ENCODE data around the gene ANXA6. TPM values are rescaled to one million over a fixed set of nuclear protein-coding genes. Genes with fewer than 3 reads are reported as not detected.
"Not testable (repeated sequence)": the region's sequence is repeated elsewhere in the genome, so short reads cannot be mapped to it uniquely, and the experiment has no call there.

Gene ANXA6
- total RNA-seq (ENCODE audit: insufficient read depth, low replicate concordance) = 293 TPM

DNA sequence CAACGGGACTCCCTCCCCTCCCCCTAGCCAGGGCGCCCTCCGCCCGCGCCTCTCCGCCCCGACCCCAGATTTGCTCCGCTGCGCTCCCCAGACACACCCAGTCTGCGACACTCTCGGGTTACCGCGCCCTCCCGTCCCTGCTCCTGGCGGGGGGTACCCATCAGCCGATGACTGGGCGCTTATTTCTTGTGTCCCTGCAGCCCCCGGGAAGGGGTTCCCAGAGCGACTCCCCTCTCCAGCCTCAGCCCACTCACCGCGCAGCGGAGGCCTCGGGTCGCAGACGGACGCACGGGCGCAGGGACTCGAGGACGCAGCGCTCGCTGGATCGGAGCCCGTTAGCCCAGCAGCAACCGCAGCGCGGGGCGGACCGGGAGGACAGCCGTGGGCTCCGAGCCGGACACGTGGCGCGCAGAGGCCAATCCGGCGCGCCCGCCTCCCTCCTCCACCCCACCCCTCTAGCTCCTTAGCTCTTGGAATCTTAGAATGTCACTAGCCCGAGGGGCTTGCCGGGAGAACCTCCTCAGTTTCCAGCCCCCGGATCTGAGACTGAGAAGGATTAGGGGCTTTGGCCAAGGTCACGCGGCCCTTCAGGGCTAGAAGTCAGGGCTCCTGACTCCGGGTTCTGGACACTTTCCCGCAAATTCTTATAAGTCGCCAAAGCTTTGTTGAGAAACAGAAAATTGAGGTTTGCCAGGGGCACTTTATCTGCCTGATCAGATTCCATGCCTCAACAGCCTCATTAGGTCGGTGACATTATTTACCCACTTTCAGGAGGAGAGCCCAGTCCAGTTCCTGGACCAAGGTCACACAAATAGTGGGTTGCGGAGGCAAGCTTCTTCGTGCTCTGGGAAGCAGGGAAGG lies at the start of gene ANXA6:
TSS of gene ANXA6 (minus strand) at position 354 of the 861 bp plus-strand sequence. CDS start 9,878 bp downstream, outside the sequence.
- peak; percentile 90 for DNase-seq (ENCODE audit: low spot score)

- DNase-seq (ENCODE audit: low spot score) = no peak
These were observed 47.8 kb upstream of the ANXA6 start for GRCh38 chr5:151205411-151205810.

GRCh38 chr5:151204051-151204450 lies 46.5 kb upstream of the ANXA6 start:
- DNase-seq (ENCODE audit: low spot score) = no peak

- no peak for DNase-seq (ENCODE audit: low spot score)
These were observed 45.0 kb upstream of the ANXA6 start for GRCh38 chr5:151202381-151203139.

DNA sequence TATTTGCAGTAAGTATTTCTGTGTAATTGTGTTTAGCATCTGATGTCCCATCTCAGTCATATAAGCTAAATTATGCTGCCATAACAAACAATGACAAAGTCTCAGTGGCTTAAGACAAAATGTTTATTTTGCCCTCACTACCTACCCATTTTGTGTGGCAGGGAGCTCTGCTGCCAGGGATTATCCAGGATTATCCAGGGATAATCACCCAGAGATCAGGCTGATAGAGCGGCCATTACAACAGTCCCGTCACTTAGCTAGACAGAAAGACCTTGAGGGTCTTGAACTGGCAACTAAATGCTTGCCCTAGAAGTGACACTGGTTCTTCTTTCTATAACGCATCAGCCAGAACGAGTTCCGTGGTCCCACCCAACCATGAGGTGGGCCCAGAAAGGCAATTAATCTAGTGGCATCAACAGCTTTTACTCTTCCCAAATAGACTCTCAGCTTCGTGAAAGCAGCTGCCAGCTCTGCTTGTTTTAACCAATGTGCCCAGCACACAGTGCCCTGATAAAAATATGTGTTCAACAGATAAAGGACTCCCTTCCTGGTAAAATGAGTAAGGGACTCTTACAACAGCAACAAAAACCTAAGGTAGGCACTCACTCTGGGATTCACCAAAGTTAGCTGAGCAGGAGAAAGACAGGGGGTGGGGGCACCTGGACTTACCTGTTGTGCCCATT lies 43.5 kb upstream of the ANXA6 start:
- no peak for DNase-seq (ENCODE audit: low spot score)

GRCh38 chr5:151199581-151200185 lies 42.1 kb upstream of the ANXA6 start:
- DNase-seq (ENCODE audit: low spot score) = no peak

DNA sequence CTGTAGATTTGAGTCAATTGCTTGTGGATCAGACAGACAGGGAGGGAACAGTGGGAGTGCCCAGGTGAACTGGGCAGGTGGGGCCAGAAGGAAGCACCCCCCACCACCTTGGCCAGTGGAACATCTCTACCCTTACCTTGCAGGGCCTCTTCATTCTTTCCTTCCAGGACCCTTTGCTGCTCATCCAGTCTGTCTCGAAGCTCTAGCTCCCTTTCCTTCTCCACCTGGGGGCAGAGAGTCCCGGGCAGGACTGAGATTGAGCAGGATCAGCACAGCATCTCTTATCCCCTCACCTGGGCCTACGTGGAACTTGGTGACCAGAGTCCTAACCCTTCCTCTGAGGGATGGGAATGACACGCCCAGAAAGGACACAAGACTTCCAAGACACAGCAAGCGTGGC lies 41.3 kb upstream of the ANXA6 start:
- DNase-seq (ENCODE audit: low spot score) = no peak

- not testable (repeated sequence) for DNase-seq (ENCODE audit: low spot score)
These were observed 39.7 kb upstream of the ANXA6 start for GRCh38 chr5:151197291-151197600.

DNA sequence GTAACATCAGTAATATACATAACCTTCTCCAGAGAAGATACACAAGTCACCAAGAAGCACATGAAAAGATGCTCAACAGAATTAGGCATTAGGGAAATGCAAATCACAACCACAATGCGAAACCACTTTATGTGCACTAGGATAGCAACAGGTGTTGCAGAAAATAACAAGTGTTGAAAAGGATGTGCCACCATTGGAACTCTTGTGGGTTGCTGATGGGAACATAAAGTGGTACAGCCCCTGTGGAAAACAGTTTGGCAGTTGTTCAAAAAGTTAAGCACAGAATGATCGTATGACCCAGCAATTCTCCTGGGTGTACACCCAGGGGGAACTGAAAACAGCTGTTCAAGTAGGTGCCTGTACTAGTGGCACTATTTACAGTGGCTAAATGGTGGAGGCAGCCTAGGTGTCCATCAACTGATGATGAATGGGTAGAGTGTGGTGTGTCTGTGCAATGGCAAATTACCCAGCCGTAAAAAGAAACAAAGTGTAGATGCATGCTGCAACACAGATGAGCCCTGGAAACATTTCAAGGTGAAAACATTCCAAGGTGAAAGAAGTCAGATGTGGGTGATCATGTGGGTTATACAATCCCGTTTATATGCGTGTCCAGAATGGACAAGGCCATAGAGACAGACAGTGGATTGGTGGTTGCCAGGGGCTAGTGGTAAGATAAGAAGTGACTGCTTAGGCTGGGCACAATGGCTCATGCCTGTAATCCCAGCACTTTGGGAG lies 39.1 kb upstream of the ANXA6 start:
- no peak for DNase-seq (ENCODE audit: low spot score)

DNA sequence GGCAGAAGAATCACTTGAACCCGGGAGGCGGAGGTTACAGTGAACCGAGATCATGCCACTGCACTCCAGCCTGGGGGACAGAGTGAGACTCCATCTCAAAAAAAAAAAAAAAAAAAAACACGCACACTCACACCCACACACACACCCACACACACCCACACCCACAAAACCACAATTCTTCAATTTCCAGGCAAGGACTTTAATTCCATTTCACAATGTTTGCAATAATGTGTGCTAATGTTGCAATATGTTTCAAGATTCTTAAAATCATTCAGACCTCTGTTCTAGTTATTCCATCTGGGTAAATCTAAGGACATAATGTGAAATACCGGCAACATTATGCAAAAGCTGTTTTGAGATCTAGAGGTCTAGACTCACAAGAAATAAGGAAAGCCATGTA lies 38.0 kb upstream of the ANXA6 start:
- no peak for DNase-seq (ENCODE audit: low spot score)

- no peak for DNase-seq (ENCODE audit: low spot score)
These were observed 35.0 kb upstream of the ANXA6 start for GRCh38 chr5:151192626-151193025.

DNA sequence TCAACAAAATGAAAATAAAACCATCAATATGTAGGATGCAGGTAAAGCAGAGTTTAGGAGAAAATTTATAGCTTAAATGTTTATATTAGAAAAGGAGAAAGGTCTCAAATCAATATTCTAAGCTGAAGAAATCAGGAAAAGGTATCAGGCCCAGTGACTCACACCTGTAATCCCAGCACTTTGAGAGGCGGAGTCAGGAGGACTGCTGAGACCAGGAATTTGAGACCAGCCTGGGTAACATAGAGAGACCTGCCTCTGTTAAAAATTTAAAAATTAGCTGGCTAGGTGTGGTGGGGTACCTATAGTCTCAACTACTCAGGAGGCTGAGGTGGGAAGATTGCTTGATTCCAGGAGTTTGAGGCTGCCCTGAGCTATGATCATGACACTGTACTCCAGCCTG lies 34.1 kb upstream of the ANXA6 start:
- DNase-seq (ENCODE audit: low spot score) = no peak

DNA sequence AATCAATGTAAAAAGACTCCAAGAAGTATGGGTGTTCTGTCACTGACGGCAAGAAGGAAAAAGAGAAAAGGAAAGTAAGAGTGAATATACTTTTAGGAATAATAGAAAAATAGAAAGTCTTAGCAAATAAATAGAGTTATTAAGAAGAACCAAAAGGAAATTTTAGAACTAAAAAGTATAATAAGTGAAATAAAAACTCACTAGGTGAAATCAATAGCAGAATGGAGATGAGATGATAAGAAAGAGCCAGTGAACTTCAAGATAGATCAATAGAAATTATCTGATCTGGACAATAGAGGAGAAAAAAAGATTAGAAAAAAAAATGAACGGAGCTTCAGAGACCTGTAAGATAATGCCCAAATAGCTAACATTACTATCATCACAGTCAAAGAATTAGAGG lies 31.6 kb upstream of the ANXA6 start:
- DNase-seq (ENCODE audit: low spot score) = no peak

GRCh38 chr5:151186538-151186937 lies 29.0 kb upstream of the ANXA6 start:
- no peak for DNase-seq (ENCODE audit: low spot score)

DNA sequence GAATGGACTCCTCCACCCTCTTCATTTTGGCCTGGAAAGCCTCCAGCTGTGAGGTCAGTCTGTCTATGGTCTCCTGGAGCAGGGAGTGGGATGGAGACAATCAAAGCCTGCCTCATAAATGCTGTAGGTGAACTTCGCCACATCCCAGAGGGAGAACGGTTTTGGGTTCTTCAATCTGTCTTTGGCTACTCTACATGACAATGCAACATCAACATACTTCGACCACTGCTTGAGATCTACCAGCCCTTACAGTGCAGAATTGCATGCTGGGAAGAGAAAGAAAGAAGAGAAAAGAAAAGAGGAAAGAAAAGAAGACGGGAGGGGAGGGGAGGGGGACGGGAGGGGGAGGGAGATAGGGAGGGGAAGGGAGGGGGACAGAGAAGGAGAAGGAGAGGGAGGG lies 28.5 kb upstream of the ANXA6 start:
- no peak for DNase-seq (ENCODE audit: low spot score)

DNA sequence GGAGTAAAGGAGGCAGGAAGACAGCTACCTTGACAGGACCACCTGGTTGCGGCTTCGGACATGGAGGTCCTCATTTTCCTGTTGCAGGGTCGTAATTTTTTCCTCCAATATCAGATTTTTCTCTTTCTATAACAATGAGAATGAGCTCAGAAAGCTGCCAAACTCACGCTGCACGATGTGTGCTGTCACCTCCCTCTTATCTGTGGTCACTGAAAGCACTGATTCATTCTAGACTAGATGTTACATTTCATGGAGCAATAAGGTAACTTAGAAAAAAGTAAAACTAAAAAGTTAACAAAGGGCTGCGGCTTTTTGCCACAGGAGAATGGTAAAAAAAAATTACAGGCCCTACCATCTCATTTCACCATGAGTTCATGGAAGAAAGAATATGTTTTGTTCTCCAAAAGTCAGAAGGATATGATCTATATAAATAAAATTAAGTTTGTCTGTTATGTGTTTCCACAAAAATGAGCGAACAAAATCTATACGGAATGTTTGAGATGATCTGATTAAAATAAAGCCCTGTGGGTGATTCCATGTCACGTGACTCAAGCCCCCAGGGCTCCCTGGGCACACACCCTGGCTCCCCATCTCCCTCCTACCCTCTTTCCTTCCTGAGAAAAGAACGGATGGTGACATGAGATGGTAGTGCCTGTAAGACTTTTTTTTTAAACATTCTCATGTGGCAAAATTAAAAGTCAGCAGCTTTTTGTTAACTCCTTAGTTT lies 26.9 kb upstream of the ANXA6 start:
- no peak for DNase-seq (ENCODE audit: low spot score)

- DNase-seq (ENCODE audit: low spot score) = no peak
These were observed 26.1 kb upstream of the ANXA6 start for GRCh38 chr5:151183456-151184245.

GRCh38 chr5:151182976-151183375 lies 25.4 kb upstream of the ANXA6 start:
- no peak for DNase-seq (ENCODE audit: low spot score)

DNA sequence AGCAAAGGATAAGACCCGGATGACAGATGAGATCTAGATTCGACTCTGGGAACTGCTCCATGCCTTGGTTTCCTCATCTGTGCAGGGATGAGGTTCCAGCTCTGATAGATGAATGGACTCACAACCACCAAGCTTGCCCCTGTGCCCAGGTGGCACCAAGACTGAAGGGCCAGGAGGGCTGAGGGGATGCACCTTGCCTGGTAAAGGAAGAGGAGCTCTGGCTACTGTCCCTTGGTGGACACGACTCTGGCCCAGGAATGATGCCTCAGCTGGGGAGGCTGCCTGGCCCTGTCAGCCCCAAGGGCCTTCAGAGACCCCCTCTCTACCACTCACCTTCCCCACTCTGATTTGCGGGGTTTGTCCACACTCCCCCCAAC lies 24.9 kb upstream of the ANXA6 start:
- DNase-seq (ENCODE audit: low spot score) = no peak
